NCI-H1417 treated with DMSO at 0.1 percent for 48 hours (cell line): Measurements from ENCODE around the gene KRT6A.
A peak's percentile ranks its signal among the peaks of the same experiment; 100 is the strongest.
"Not testable (repeated sequence)": the region's sequence is repeated elsewhere in the genome, so short reads cannot be mapped to it uniquely, and the experiment has no call there.

Experiments used
- DNase-seq: peaks from one replicate; lab custom pipeline; 2025; lab: John Stamatoyannopoulos, UW

KRT6A gene

GRCh38 chr12:52502877-52503276 is 9.8 kb upstream of the KRT6A start:
- no peak for DNase-seq

GRCh38 chr12:52501490-52501889 is 8.4 kb upstream of the KRT6A start:
- no peak for DNase-seq

- not testable (repeated sequence) for DNase-seq
These were observed 7.5 kb upstream of the KRT6A start for GRCh38 chr12:52500574-52500973.

DNA sequence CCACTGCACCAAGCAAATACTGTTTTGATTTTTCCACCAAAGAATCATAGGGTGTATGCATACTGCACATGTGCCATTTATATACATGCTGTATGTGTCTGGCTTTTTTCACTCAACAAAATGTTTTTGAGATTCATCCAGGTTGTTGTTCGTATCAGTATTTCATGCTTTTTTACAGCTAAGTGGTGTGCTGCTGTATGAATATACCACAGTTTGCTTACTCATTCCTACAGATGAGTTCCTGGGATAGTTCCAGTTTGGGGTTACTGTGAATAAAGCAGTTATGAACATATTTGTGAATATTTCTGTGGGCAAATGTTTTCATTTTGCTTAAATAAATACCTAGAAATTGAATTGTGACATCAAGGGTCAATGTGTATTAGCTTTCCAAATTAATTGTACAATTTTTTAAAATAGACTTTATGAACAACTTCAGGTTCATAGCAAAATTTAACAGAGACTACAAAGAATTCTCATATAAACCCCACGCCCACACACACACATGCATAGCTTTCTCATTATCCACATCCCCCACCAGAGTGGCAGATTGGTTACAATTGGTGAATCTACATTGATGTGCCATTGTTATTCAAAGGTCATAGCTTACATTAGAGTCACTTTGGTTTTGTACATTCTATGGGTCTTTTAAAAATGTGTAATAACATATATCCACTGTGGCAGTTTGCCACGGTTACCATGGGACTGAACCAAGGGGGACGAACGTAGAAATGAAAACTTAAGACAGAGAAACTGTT is 6.9 kb upstream of the KRT6A start:
- DNase-seq = no peak

GRCh38 chr12:52498946-52499345 is 5.9 kb upstream of the KRT6A start:
- no peak for DNase-seq

DNA sequence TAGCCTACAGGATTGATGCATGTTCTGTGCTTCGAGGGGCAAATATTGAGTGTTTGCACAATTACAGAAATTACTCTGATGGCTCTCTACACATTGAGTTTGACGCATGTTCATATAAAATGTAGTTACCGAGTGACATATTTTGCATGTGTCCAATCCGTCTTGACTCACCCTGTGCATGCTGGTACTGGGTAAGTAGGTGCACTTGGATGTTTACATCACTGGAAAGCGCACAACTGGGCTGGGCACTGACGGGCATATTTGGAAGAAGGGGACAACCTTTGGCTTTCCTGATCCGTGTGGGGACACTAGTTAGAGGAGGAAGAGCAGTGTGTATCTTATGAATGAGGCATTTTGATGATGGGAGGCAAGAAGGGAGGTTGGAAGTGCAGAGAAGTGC is 4.9 kb upstream of the KRT6A start:
- DNase-seq = no peak

- DNase-seq = no peak
These were observed 3.6 kb upstream of the KRT6A start for GRCh38 chr12:52496590-52497071.

DNA sequence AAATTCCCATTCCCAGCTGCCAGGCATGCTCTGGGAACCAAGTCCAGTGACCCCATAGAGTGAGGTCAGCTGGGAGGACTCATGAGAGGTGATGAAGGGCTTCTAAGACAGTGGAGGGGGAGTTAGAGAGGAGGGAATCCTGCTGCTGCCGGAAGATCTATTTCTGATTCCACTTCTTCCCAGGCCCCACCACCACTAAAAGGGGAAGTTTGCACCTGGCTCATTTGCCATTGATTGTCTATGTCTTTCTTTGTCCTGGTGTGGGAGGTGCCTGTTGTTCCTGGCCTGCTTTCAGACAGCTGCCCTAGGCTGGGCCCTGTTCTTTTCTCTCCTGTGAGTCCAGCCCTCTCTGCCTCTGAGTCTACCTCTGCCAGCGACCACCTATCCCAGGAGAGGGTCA is 3.0 kb upstream of the KRT6A start:
- no peak for DNase-seq

GRCh38 chr12:52495389-52495788 is 2.3 kb upstream of the KRT6A start:
- DNase-seq = peak; percentile 19

DNA sequence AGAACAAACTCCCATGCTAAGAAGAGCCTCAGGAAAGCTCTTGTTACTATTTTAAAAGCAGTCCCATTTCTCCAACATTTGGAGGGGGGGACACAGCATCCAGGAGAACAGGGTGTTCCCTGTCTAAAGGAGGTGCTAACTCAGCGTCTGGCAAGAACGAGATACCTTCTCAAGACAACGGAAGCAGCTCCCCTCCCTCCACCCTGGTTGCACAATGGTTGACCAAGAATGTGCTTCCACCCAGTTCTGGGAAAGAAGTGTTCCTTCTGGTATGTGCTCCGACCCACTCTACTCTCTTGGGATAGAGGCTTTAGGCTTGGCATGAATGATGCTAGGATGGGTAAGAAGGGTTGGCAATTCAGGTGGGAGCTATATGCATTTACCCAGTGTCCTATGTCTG is 1.5 kb upstream of the KRT6A start:
- no peak for DNase-seq

DNA sequence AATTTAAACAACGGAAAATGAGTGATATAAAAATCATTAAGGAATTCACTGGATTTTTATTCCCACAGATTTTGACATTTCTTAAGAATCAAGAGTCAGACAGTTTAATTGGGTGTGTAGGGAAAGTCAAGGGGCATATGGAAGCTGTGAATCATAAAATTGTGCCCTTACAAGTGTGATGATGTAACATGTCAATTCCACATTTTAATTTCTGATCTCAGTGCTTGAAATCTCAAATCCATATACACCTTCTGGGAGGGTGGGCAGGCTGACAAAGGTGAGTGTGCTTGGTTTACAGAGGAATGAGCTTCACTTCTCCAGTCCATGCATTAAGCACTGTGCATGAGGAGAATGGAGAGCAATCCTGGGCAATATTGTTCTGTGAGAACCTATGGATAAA is 1.0 kb upstream of the KRT6A start:
- no peak for DNase-seq

DNA sequence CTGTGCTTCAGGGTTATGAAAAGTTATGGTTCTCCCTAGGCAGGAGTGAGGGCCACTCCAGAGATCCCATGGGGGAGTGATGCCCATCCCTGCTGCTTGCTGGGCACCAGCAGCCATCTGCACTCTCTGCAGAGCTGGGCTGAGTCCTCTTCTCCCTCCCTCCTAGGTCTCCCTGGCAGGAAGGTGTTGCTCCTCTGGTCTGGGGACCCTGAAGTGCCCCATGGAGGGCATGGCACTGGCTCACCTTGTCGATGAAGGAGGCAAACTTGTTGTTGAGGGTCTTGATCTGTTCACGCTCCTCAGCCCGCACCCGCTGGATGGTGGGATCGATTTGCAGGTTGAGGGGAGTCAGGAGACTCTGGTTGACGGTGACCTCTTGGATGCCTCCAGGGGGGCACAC is 652 bp downstream of the KRT6A start:
- not testable (repeated sequence) for DNase-seq

- not testable (repeated sequence) for DNase-seq
These were observed 1.6 kb downstream of the KRT6A start for GRCh38 chr12:52491495-52491894.

DNA sequence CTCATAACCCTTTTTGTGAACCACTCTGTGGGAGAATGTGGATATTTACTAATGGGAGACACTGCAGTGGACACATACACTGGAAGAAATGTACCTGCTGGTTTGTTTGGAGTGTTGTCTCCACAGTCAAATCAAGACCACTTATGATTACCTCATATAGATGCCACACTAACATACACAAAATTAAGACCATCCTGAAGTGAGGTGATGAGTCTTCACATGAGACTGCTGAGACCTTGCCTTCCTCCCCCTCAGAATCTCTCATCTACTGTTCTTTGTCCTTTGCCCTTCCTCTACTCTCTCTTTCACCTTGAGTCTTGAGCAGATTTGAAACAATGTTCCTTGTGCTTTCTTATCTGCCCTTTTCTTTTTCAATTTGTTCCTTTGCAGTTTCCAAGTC is 4.3 kb downstream of the KRT6A start:
- no peak for DNase-seq

DNA sequence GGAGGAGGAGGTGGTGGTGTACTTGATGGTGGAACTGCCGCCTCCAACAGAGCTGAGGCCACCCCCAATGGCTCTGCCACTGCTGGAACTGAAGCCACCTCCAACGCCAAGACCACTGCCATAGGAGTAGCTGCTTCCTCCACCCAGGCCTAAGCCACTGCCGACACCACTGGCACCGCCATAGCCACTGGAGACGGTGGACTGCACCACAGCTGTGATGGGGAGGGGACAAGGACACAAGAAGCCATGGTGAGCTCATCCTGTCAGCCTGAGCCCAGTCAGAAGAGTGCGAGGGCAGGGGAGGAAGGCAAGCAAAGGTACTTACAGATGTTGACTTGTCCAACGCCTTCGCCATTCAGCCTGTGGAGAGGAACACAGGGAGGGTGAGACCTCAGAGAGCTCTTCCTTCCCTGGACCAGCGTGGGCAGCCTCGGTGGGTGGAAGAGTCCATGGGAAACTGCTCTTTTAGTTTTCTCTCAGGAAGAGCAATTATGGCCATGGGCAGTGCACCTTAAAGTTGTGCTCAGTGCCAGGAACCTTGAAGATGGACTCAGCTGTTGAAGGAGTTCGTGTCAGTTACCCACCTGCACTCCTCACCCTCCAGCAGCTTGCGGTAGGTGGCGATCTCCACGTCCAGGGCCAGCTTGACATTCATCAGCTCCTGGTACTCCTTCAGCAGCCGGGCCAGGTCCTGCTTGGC is 5.2 kb downstream of the KRT6A start:
- DNase-seq = not testable (repeated sequence)

GRCh38 chr12:52487211-52487610 is 5.8 kb downstream of the KRT6A start:
- DNase-seq = no peak

GRCh38 chr12:52486166-52487105 is 6.6 kb downstream of the KRT6A start:
- no peak for DNase-seq

DNA sequence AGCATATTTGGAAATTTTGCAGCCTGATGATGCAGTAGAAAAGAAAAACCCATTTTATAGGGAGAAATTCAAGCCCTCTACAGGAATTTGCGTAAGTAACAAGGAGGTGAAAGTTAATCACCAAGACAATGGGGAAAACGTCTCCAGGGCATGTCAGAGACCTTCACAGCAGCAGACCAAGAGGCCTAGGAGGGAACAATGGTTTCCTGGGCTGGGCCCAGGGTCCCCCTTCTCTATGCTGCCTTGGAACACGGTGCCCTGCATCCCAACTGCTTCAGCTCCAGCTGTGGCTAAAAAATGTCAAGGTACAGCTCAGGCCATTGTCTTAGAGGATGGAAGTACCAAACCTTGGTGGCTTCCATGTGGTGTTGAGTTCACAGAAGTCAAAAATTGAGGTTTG is 13.0 kb downstream of the KRT6A start:
- DNase-seq = no peak

DNA sequence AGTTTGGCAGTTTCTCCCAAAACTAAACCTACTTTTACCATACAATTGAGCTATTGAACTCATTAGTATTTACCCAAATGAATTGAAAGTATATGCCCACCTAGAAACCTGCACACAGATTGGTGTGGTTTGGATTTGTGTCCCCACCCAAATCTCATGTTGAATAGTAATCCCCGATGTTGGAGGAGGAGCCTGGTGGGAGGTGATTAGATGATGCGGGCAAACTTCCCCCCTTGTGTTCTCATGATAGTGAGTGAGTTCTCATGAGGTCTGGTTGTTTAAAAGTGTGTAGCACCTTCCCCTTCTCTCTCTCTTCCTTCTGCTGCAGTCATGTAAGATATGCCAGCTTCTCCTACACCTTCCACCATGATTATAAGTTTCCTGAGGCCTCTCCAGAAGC is 15.4 kb downstream of the KRT6A start:
- no peak for DNase-seq

DNA sequence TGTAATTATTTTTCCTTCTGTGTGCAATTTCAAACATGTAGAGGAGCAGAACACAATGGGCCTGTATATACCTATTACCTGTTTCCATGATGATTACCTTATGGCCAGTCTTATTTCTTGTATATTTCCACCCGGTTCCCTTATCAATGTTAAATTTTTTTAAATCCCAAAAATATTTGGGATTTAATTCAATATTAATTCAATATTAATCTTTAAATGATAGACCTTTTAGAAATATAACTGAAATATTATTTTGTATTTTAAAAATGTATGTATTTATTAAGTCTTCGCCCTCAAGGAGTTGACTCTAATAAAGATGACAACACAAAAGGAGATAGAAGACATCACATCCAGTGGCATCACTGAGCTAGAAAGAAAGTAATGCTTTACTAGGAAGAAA is 18.8 kb downstream of the KRT6A start:
- no peak for DNase-seq

DNA sequence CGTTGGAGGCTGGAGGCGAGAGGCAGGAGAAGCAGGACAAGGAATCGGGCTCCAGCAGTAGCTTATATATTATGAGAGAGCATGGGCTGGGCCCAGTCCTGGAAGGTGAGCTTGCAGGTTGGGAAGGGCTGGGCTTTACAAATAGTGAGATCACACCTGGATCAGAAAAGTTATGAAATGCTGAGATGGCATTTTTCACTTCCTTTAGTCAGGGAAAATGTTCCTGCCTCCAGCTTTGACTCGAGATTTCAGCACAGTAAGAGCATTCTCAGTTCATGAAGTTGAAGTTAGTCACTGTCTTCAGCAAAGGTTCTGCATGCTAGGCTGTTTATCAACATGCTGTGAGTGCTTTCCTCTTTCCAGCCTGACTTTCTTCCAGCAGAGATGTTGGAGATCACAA is 19.3 kb downstream of the KRT6A start, which contains the start of gene KRT6C:
Gene KRT6C, minus strand, starts transcription at position 38 of the 400 bp plus-strand sequence. CDS start 68 bp downstream, outside the sequence.
- no peak for DNase-seq

GRCh38 chr12:52469853-52470252 is 23.2 kb downstream of the KRT6A start:
- no peak for DNase-seq
